ENCODE measurements around the gene PDXK.
"Not testable (repeated sequence)": the region's sequence is repeated elsewhere in the genome, so short reads cannot be mapped to it uniquely, and the experiment has no call there.

PDXK gene

DNA sequence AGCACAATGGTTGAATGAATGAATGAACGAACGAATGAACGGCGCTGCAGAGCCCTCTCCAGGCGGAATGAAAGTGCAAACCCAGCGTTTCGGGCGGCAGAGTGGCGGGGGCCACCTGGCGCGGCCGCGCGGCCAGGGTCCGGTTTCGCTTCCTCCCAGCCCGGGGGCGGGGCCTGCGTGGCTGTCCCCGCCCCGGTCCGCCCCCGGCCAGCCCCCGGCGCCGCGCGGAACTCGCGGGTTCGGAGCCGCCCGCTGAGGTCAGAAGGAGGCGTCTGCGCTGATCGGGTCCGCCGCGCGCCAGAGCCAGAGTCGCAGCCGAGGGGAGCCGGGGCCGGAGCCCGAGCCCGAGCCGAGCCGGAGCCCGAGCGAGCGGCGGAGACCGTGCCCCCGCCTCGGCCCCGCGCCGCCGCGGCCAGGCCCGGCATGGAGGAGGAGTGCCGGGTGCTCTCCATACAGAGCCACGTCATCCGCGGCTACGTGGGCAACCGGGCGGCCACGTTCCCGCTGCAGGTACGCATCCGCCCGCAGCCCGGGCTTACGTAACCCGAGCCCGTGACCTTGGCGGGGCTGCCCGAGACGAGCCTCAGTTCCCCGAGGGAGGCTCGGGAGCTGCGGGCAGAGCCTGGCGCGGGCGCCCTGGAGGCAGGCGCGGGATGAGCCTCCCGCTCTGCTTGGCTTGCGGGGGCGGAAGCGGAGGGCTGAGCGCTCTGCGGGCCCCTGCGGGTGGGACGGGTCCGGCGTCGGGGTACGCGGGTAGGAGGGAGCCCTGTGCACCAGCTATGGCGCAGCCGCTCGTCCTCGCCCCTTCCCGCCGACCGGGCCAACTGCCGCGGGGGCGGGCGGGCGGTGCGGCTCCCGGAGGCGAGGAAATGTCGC is at the start of gene PDXK:
Gene PDXK, plus strand, starts transcription at position 258 of the 876 bp plus-strand sequence. Its CDS starts 166 bp downstream, at position 424.
- DNase-seq, result peak; percentile 48 to 60

GRCh38 chr21:43669828-43670605 is 48.9 kb upstream of the PDXK start:
- no peak for DNase-seq

- DNase-seq, result no peak
These were observed 43.1 kb upstream of the PDXK start for GRCh38 chr21:43675871-43676270.

DNA sequence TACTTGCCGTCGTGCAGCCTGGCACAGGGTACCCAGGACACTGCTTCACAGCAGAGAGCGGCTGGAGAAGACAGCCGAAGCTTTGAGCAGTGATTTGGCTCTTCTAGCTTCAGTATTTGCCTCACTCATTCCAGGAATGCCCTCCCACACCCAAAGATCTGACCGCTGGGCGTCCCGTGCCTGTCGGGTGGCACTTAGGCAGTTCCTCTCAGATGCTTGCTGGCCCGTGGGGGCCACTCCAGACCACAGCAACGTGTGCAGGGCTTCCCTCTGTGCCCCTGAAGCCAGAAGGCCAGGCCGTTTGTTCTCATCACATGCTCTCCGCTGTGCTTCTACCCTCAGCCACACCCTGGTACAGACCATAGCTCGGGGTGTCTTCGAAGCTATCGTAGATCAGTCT is 42.5 kb upstream of the PDXK start:
- DNase-seq, result no peak

- DNase-seq, result no peak
These were observed 39.0 kb upstream of the PDXK start for GRCh38 chr21:43679951-43680350.

DNA sequence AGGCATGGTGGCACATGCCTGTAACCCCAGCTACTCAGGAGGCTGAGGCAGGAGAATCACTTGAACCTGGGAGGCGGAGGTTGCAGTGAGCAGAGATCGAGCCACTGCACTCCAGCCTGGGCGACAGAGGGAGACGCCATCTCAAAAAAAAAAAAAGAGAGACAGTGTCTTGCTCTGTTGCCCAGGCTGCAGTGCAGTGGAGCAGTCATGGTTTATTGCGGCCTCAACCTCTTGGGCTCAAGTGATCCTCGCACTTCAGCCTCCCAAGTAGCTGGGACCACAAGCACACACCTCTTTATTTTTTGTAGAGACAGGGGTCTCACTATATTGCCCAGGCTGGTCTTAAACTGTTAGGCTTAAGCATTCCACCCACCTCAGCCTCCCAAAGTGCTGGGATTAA is 38.5 kb upstream of the PDXK start:
- DNase-seq, result not testable (repeated sequence)

GRCh38 chr21:43681650-43682049 is 37.3 kb upstream of the PDXK start:
- no peak for DNase-seq

DNA sequence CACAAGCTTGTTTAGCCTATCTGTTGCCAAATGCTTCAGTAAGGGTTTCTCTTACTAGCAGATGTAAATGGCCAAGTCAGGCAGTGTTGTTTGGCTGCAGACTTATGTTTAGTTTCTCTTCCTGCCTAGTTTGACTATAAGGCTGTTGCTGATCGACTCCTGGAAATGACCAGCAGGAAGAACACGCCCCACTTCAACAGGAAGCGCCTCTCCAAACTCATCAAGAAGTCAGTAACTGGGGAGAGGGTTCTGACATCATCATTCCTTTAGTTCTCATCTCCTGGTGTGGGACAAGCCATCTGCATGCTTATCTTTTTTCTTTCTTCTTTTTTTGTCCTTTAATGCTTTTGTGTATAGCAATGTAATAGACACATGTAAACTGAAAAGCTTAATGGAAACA is 34.5 kb upstream of the PDXK start:
- DNase-seq, result no peak

GRCh38 chr21:43686811-43687565 is 31.9 kb upstream of the PDXK start:
- DNase-seq, result no peak

DNA sequence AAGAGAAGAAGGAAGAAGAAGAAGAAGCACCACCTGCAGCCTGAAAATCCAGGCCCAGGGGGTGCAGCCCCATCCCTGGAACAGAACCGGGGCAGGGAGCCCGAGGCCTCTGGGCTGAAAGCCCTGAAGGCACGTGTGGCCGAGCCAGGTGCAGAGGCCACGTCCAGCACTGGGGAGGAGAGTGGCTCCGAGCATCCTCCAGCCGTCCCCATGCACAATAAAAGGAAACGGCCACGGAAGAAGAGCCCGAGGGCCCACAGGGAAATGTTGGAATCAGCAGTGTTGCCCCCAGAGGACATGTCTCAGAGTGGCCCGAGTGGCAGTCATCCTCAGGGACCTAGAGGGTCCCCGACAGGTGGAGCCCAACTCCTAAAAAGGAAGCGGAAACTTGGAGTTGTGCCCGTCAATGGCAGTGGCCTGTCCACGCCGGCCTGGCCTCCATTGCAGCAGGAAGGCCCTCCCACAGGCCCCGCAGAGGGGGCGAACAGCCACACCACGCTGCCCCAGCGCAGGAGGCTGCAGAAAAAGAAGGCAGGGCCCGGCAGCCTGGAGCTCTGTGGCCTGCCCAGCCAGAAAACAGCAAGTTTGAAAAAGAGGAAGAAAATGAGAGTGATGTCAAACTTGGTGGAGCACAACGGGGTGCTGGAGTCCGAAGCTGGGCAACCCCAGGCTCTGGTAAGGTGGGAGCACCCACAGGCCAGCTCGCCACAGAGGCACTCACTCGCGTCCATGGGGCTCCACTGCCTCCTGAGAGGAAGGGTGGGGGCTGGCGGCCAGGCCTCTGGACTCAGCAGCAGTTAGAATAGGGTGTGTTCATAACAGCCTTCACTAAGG is 31.1 kb upstream of the PDXK start:
- DNase-seq, result no peak

- DNase-seq, result no peak
These were observed 30.0 kb upstream of the PDXK start for GRCh38 chr21:43688906-43689305.

DNA sequence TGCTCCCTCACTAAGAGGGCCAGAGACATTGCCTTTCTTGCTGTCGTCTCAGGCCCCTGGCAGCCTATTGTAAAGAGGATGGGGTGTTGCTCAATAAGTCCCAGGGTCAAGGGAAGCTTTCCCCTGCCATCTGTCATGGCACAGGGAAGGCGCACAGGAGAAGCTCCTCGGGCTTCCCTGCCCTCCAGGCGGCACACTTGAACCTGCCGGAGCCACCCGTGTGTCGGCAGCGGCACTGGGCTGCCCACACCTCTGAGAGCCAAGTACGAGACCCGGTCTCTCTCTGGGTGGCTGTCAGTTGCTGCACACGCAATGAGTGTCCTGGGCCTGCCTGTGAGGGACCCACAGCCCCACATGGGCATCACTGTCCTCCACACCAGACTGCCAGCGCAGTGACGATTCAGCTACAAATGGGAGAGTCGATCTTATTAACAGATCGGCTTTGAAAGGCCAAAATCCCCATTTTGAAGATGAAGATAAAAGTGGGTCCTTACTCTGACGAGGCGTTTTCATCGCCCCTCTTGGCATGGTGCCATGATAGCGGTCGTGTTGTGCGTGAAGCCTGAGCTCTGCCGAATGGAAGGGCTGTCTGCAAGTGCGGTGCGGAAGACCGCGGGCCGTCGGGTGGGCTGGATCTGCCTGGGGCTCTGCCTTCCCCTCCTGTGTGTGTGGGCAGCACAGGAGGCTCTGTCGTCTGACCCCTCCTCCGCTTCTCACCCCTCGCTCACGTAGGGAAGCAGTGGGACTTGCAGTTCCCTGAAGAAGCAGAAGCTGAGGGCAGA is 29.2 kb upstream of the PDXK start:
- no peak for DNase-seq

- no peak for DNase-seq
These were observed 28.6 kb upstream of the PDXK start for GRCh38 chr21:43690346-43690745.

- DNase-seq, result no peak
These were observed 27.7 kb upstream of the PDXK start for GRCh38 chr21:43691086-43691795.

GRCh38 chr21:43691801-43692200 is 27.1 kb upstream of the PDXK start:
- no peak for DNase-seq

- no peak for DNase-seq
These were observed 26.0 kb upstream of the PDXK start for GRCh38 chr21:43692949-43693348.

- DNase-seq, result no peak
These were observed 24.9 kb upstream of the PDXK start for GRCh38 chr21:43693981-43694380.

DNA sequence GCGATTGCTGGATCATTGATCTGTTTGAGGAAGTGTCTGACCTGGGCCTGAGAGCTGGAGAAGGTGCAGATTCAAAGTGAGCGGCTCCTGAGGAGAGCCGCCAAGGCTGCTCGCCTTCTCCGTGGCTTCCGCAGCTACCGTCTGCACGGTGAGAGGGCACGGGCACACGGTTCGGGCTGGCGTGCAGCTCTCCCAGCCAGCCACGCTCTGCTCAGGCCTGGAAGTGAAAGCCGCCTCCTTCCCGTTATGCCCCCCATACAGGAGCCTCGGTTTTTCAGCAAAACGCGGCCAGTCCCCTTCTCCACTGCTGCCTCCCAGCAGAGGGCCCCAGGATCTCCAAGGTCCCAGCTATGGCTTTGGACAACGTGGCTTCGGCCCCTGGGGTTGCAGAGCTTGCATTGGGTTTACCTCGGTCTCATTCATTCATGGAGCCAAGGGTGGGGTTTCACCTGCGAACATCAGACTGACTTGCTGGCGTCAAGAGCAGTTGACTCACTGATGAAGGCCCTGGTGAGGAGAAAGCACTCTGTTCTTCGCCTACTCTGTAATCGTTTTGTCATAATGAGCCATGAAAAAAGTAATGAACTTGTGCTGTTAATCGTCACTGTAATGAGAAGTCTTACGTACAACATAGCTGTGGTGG is 24.4 kb upstream of the PDXK start:
- no peak for DNase-seq

DNA sequence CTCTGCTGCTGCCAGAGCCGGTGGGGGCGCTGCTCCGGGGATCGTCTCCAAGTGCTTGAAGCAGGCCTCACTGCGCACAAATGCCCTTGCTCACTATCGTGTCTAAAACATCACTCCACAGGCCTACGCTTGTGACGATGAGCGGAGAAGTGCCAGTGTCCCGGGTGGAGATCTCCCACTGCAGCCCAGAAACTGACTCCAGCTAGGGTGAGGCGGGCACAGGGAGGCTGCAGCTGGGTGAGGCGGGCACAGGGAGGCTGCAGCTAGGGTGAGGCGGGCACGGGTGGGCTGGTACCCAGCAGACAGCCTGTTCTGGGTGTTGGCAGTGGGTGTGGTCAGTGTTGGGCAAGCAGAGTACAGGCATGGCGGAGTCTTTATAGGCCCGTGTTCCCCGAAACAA is 22.7 kb upstream of the PDXK start:
- DNase-seq, result no peak

Data from SHP77 (cell line).